Endodermal cell (in vitro differentiated cells): Measurements from ENCODE around the gene RAP2B. TPM values are rescaled to one million over a fixed set of nuclear protein-coding genes. Genes with fewer than 3 reads are reported as not detected.

Experiments
- DNase-seq: peaks from one replicate; pipeline ENCODE4 v3.0.0-alpha.2; 2017
- H3K27ac ChIP-seq: 2 replicates; pipeline ENCODE4 v1.5.1; 2013; ENCODE audit warnings: mild to moderate bottlenecking, low read depth, low read length, moderate library complexity
- H3K27me3 ChIP-seq: 2 replicates; pipeline ENCODE4 v1.6.1; 2013; ENCODE audit warnings: mild to moderate bottlenecking, low read length, moderate library complexity; ENCODE audit not compliant: insufficient read depth, control insufficient read depth, poor library complexity, severe bottlenecking
- H3K36me3 ChIP-seq: 2 replicates; pipeline ENCODE4 v1.7.0; 2013; ENCODE audit warnings: mild to moderate bottlenecking, low read length, moderate library complexity; ENCODE audit not compliant: control insufficient read depth, insufficient read depth
- H3K4me1 ChIP-seq: one replicate; pipeline ENCODE4 v1.7.0; 2013; ENCODE audit warnings: low read length; ENCODE audit not compliant: control insufficient read depth, insufficient read depth
- H3K4me3 ChIP-seq: 2 replicates; pipeline ENCODE4 v1.5.1; 2013; ENCODE audit warnings: mild to moderate bottlenecking, low read length, moderate library complexity
- H3K9ac ChIP-seq: 2 replicates; pipeline ENCODE4 v1.6.1; 2013; ENCODE audit warnings: mild to moderate bottlenecking, low read length, moderate library complexity; ENCODE audit not compliant: poor library complexity, severe bottlenecking; ENCODE audit errors: extremely low read depth
- H3K9me3 ChIP-seq: 2 replicates; pipeline ENCODE4 v1.6.1; 2013; ENCODE audit warnings: mild to moderate bottlenecking, low read length, moderate library complexity; ENCODE audit not compliant: control insufficient read depth
- H3K27ac Mint-ChIP-seq: 2 replicates; pipeline ENCODE4 v1.8.0; 2020; ENCODE audit warnings: mixed read lengths
- H3K27me3 Mint-ChIP-seq: 2 replicates; pipeline ENCODE4 v1.8.0; 2021; ENCODE audit warnings: mild to moderate bottlenecking, mixed read lengths; ENCODE audit not compliant: insufficient read depth
- H3K36me3 Mint-ChIP-seq: 2 replicates; pipeline ENCODE4 v1.8.0; 2020; ENCODE audit warnings: low read depth, mixed read lengths
- H3K4me1 Mint-ChIP-seq: 2 replicates; pipeline ENCODE4 v1.8.0; 2020; ENCODE audit warnings: mixed read lengths
- H3K4me3 Mint-ChIP-seq: 2 replicates; pipeline ENCODE4 v1.8.0; 2020; ENCODE audit warnings: mild to moderate bottlenecking, moderate library complexity, mixed read lengths
- H3K9me3 Mint-ChIP-seq: 2 replicates; pipeline ENCODE4 v1.8.0; 2020; ENCODE audit warnings: mild to moderate bottlenecking, mixed read lengths
- CTCF ChIP-seq: fragments of 200-600 bp; sonication (generic); conservative IDR thresholded peaks from 2 replicates; pipeline ENCODE4 v1.5.0; 2021; ENCODE audit warnings: antibody characterized with exemption, mild to moderate bottlenecking
- WGBS, 2 experiments: methylation state at CpG; one replicate each; pipeline versions ENCODE4 v1.1.5 to v1.1.7; 2013; ENCODE audit warnings: missing lambda C conversion rate in 2 of 2, mixed read lengths in 1 of 2; ENCODE audit not compliant: insufficient coverage in 1 of 2, insufficient read length in 1 of 2; 5-methylcytosine and 5-hydroxymethylcytosine counted together
- total RNA-seq, 2 donors: library from RNA; stranded (reverse); fragmentation: NEBNext Ultra II Directional in 1 of 2; extraction: Animal tissue kit (Norgen Biotek cat#: 25700) in 1 of 2; gene quantifications; 2 replicates in 1 of 2; 3 replicates in 1 of 2; pipeline ENCODE4 v1.2.1, GENCODE V29; 2021

Gene RAP2B
- total RNA-seq, 2 donors from 2014 or later, result 24.7 to 27.3 TPM

GRCh38 chr3:153115326-153115725 is 46.7 kb upstream of the RAP2B start:
- H3K4me1 Mint-ChIP-seq, result no peaks in the 10 kb centered on the region
- no peak for DNase-seq
- H3K4me1 ChIP-seq, result no peaks in the 10 kb centered on the region
- no peaks in the 10 kb centered on the region for H3K27me3 ChIP-seq
- H3K4me3 Mint-ChIP-seq, result no peak overlapping the region
- no peaks in the 10 kb centered on the region for H3K36me3 ChIP-seq
- H3K9me3 Mint-ChIP-seq, result no peaks in the 10 kb centered on the region
- H3K9ac ChIP-seq, result no peak overlapping the region
- no peaks in the 10 kb centered on the region for H3K9me3 ChIP-seq
- no peak overlapping the region for H3K4me3 ChIP-seq
- H3K27me3 Mint-ChIP-seq, result no peaks in the 10 kb centered on the region
- H3K27ac ChIP-seq, result no peak overlapping the region
- no peak for TF ChIP-seq CTCF
- no peak overlapping the region for H3K27ac Mint-ChIP-seq
- WGBS, 2 experiments, result 73% methylated on average over 3 of the region's 4 CpGs; no CpG with 5 or more reads in 1 of the 2 experiments
- H3K36me3 Mint-ChIP-seq, result no peaks in the 10 kb centered on the region

GRCh38 chr3:153127788-153128187 is 34.2 kb upstream of the RAP2B start:
- H3K9ac ChIP-seq, result no peak overlapping the region
- H3K36me3 Mint-ChIP-seq, result no peaks in the 10 kb centered on the region

GRCh38 chr3:153129426-153129825 is 32.6 kb upstream of the RAP2B start:
- Histone ChIP-seq H3K27ac (no peak overlapping the region), H3K27me3 (no peaks in the 10 kb centered on the region), H3K9me3 (no peaks in the 10 kb centered on the region), H3K4me3 (no peak overlapping the region), H3K36me3 (no peaks in the 10 kb centered on the region), H3K9ac (no peak overlapping the region), H3K4me1 (no peaks in the 10 kb centered on the region)
- Mint-ChIP-seq H3K27ac (no peak overlapping the region), H3K36me3 (no peaks in the 10 kb centered on the region), H3K4me1 (no peaks in the 10 kb centered on the region), H3K4me3 (no peak overlapping the region), H3K9me3 (peaks cover 6% of the 10 kb centered on the region), H3K27me3 (no peaks in the 10 kb centered on the region)
- DNase-seq, result no peak
- TF ChIP-seq CTCF, result no peak
- WGBS, 2 experiments, result 93% methylated on average over 3 to 11 of the region's 11 CpGs

More at GRCh38 chr3:153127788-153128187, 34.2 kb upstream of the RAP2B start:
- Histone ChIP-seq H3K9me3 (no peaks in the 10 kb centered on the region), H3K36me3 (no peaks in the 10 kb centered on the region), H3K27ac (no peak overlapping the region), H3K4me3 (no peak overlapping the region), H3K27me3 (no peaks in the 10 kb centered on the region), H3K4me1 (no peaks in the 10 kb centered on the region)
- 100% methylated on average over 1 of the region's 1 CpG; no CpG with 5 or more reads in 1 of the 2 experiments for WGBS, 2 experiments
- Mint-ChIP-seq H3K4me3 (no peak overlapping the region), H3K9me3 (peaks cover 6% of the 10 kb centered on the region), H3K27me3 (no peaks in the 10 kb centered on the region), H3K27ac (no peak overlapping the region), H3K4me1 (no peaks in the 10 kb centered on the region)
- TF ChIP-seq CTCF, result no peak
- DNase-seq, result no peak
